A673 (cell line): ENCODE data around the gene BST2. TPM values are rescaled to one million over a fixed set of nuclear protein-coding genes. Genes with fewer than 3 reads are reported as not detected.

Experiments
- BruUV-seq: library from RNA; stranded (reverse); fragments of 400-500 nt; replicated peaks from 2 replicates; lab custom pipeline; 2021; lab: Mats Ljungman, UMichigan
- CTCF ChIA-PET: fragments of 300-600 bp; sonication (Branson Sonifier 250); formaldehyde crosslinking; loops from one replicate; lab custom pipeline; 2022; ENCODE audit warnings: antibody characterized with exemption; lab: Charles Lee
- POLR2A ChIA-PET: fragments of 300-600 bp; sonication (Branson Sonifier 250); formaldehyde crosslinking; loops from one replicate; lab custom pipeline; 2022; ENCODE audit warnings: antibody characterized with exemption; ENCODE audit not compliant: low non-redundant PET; lab: Charles Lee
- DNase-seq: peaks from one replicate; pipeline ENCODE4 v3.0.0-alpha.2; 2015; ENCODE audit warnings: low spot score
- H3K27ac ChIP-seq: fragments of 200-600 bp; sonication (generic); 2 replicates; pipeline ENCODE4 v1.5.1; 2016; ENCODE audit warnings: mixed run types, low read depth, mild to moderate bottlenecking, mixed read lengths, antibody characterized with exemption, low read length; ENCODE audit not compliant: poor library complexity, severe bottlenecking
- H3K27me3 ChIP-seq: fragments of 200-600 bp; sonication (generic); replicated peaks from 2 replicates; pipeline ENCODE4 v1.6.1; 2017; ENCODE audit warnings: mixed run types, low read depth, mild to moderate bottlenecking, mixed read lengths, antibody characterized with exemption, low read length; ENCODE audit not compliant: insufficient read depth, poor library complexity
- H3K36me3 ChIP-seq: fragments of 200-600 bp; sonication (generic); 2 replicates; pipeline ENCODE4 v1.6.1; 2016; ENCODE audit warnings: mixed run types, mild to moderate bottlenecking, mixed read lengths, antibody characterized with exemption, low read length; ENCODE audit not compliant: insufficient read depth, poor library complexity, severe bottlenecking
- H3K4me1 ChIP-seq: fragments of 200-600 bp; sonication (generic); 2 replicates; pipeline ENCODE4 v1.6.1; 2017; ENCODE audit warnings: mixed run types, mild to moderate bottlenecking, mixed read lengths, antibody characterized with exemption, low read length; ENCODE audit not compliant: insufficient read depth, poor library complexity, severe bottlenecking
- H3K4me3 ChIP-seq: fragments of 200-600 bp; sonication (generic); 2 replicates; pipeline ENCODE4 v1.5.1; 2016; ENCODE audit warnings: low read depth, mixed run types, mild to moderate bottlenecking, mixed read lengths, low read length; ENCODE audit not compliant: poor library complexity, severe bottlenecking
- H3K9me3 ChIP-seq: fragments of 200-600 bp; sonication (generic); 2 replicates; pipeline ENCODE4 v1.6.1; 2016; ENCODE audit warnings: mixed run types, low read depth, mild to moderate bottlenecking, mixed read lengths, antibody characterized with exemption, low read length; ENCODE audit not compliant: poor library complexity, severe bottlenecking
- CTCF ChIP-seq: fragments of 300-800, 200-600 bp; sonication (generic); conservative IDR thresholded peaks from 2 replicates; pipeline ENCODE4 v1.5.1; 2017; ENCODE audit warnings: low read depth, mild to moderate bottlenecking, antibody characterized with exemption, low read length, moderate library complexity, mixed read lengths
- EZH2 ChIP-seq: fragments of 200-600 bp; sonication (generic); IDR thresholded peaks from 2 replicates; pipeline ENCODE4 v1.6.1; 2017; ENCODE audit warnings: borderline replicate concordance, low read depth, mild to moderate bottlenecking, mixed read lengths, antibody characterized with exemption, low read length; ENCODE audit not compliant: poor library complexity, severe bottlenecking
- intact Hi-C: fragments of 100-400 bp; cut with micrococcal nuclease; formaldehyde crosslinking; loops from one replicate; pipeline ENCODE4 v1.10.0; 2022; ENCODE audit not compliant: unreplicated experiment
- total RNA-seq: library from RNA; stranded (reverse); gene quantifications from 2 replicates; pipeline ENCODE4 v1.2.3, GENCODE V29; 2021

Gene BST2
- total RNA-seq, 1 experiment from 2014 or later: 1.3 TPM

DNA sequence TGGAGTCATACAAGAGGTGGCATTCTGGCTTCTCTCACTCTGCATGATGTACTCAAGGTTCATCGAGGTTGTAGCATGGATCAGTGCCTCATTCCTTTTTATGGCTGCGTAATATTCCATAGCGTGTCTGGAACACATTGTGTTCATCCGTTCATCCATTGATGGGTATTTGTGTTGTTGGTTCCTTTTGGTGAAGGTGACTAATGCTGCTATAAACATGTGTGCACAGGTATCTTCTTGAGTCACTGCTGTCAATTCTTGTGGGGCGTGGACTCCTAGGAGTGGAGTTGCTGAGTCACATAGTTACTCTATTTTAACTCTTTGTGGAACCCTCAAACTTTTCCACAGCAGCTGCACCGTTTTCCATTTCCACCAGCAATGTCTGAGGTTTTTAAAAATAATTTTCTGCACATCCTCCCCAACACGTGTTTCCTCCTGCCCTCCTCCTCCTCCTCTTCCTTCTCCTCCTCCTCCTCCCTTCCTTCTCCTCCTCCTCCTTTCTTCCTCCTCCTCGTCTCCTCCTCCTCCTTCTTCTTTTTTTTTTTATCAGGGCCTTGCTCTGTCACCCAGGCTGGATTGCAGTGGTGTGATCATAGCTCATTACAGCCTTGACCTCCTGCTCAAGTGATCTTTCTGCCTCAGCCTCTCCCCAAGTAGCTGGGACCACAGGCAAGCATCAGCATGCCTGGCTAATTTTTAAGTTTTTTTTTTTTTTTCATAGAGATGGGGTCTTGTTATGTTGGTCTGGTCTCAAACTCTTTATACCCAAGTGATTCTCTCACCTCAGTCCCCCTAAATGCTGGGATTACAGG, 45.0 kb upstream of the BST2 start:
- intact Hi-C loops: loop anchor here (5.0 kb wide), 1 partner anchor 317 kb away; no protein-coding TSS in a partner anchor
- POLR2A ChIA-PET: no interaction called here
- Histone ChIP-seq H3K4me1 (peaks cover 5% of the 10 kb centered on the region), H3K27me3 (peaks cover 29% of the 10 kb centered on the region), H3K4me3 (no peak overlapping the region), H3K27ac (no peak overlapping the region), H3K36me3 (no peaks in the 10 kb centered on the region), H3K9me3 (no peaks in the 10 kb centered on the region)
- TF ChIP-seq CTCF: no peak
- TF ChIP-seq EZH2: no peak
- no peak for DNase-seq
- BruUV-seq: no TSS peak
- CTCF ChIA-PET: interaction anchor here (0.7 kb wide), 2 partner anchors 15 to 45 kb away, joined by 3 to 5 read pairs; no protein-coding TSS in a partner anchor

DNA sequence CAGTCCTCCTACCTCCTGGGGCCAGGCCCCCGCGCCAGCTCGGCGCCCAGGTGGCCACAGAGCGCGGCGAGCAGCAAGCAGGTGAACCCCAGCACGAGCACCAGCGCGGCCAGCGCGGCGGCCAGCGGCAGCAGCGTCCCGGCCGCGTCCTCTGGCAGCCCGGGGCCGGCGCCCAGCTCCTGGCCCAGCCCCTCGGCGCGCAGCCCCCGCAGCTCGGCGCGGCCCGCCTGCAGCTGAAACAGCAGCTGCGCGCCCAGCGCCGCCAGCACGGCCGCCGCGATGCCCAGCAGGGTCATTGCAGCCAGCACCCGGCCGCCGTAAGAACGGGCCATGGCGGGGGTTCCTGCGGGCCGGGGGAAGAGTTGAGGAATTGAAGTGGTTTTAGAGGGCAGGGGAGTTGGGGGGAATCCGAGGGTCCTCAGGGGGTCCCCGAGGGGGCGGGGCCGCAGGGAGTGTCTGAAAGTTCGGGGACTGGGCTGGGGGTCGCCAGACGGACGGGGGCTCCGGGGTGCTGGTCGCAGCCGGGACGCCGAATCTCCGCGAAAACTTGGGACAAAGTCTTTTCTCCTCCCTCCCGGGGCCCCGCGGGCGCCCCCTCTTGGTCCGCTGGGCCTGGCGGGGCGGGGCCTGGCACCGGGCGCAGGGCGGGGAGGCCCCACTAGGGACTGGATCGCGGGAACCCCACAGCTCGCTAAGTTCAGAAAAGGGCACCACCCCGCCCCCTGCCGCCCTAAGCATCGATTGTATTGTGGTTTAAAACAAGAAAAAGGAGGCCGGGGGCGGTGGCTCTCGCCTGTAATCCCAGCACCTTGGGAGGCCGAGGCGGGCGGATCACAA, 42.9 kb upstream of the BST2 start, which contains the start of gene TMEM221:
TSS of gene TMEM221 (minus strand) at position 538 of the 837 bp plus-strand sequence. CDS start at position 332, 206 bp downstream.
- ChIA-PET POLR2A (interaction anchor here (0.6 to 0.7 kb wide), 2 partner anchors 103 to 1006 kb away, joined by 6 to 8 read pairs; no protein-coding TSS in a partner anchor), CTCF (interaction anchor here (1.0 kb wide), 1 partner anchor 1006 kb away, joined by 3 read pairs; no protein-coding TSS in a partner anchor)
- Histone ChIP-seq H3K27ac (no peak within 1 kb of the TSS), H3K36me3 (no peaks in the 10 kb centered on the region), H3K4me1 (peaks cover 5% of the 10 kb centered on the region), H3K9me3 (no peaks in the 10 kb centered on the region), H3K4me3 (peak within 1 kb of the TSS; percentile 50), H3K27me3 (peaks cover 18% of the 10 kb centered on the region)
- peak; percentile 60 for DNase-seq
- TF ChIP-seq CTCF (peak; percentile 63), EZH2 (no peak)
- intact Hi-C loops: no loop called here
- BruUV-seq: no TSS peak

DNA sequence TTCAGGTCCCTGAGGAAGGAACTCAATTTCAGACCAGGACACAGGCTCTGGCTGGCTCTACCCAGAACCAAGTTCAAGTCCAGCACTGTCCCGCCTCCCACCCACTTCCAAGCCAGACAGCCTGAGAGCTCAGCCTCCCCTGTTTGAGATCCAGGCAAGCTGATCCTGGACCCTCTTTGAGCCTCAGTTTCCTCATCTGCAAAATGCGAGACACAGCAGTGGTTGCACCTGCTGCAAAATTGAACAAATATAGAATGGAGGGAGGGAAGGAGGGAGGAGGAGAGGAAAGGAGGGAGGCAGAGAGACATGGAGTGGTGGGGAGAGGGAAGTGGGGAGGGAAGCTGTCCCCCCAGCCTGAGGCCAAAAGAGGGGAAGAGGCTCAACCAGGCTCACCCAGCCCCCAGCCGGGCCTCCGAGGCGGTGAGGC, 42.3 kb upstream of the BST2 start:
- Histone ChIP-seq H3K4me1 (peaks cover 5% of the 10 kb centered on the region), H3K27ac (no peak overlapping the region), H3K9me3 (no peaks in the 10 kb centered on the region), H3K27me3 (peaks cover 18% of the 10 kb centered on the region), H3K36me3 (no peaks in the 10 kb centered on the region), H3K4me3 (peak overlapping the region; percentile 50)
- no TSS peak for BruUV-seq
- POLR2A ChIA-PET: no interaction called here
- CTCF ChIA-PET: interaction anchor here (1.0 kb wide), 1 partner anchor 1005 kb away, joined by 3 read pairs; no protein-coding TSS in a partner anchor
- intact Hi-C loops: no loop called here
- no peak for TF ChIP-seq CTCF
- TF ChIP-seq EZH2: no peak
- no peak for DNase-seq
